ENCODE results near the gene CTNNA1.

CTNNA1 gene

GRCh38 chr5:138932171-138932810 is 179.1 kb downstream of the CTNNA1 start:
- TF ChIP-seq CTCF (IDR thresholded peaks at IDR 0.05; ENCODE audit: low read depth, low read length): no peak
- H3K4me3 ChIP-seq (ENCODE audit: low read depth, low read length): no peak overlapping the region
- in situ Hi-C loops (cut with HindIII; ENCODE audit: low sequenced_read_pairs): no loop called here
- DNase-seq (ENCODE audit: low read depth, low spot score): no peak

GRCh38 chr5:138933522-138934290 is 180.5 kb downstream of the CTNNA1 start:
- in situ Hi-C loops (cut with HindIII; ENCODE audit: low sequenced_read_pairs): no loop called here
- TF ChIP-seq CTCF (IDR thresholded peaks at IDR 0.05; ENCODE audit: low read depth, low read length): no peak

GRCh38 chr5:138934971-138935370 is 181.7 kb downstream of the CTNNA1 start:
- no peak for DNase-seq (ENCODE audit: low read depth, low spot score)
- in situ Hi-C loops (cut with HindIII; ENCODE audit: low sequenced_read_pairs): no loop called here
- H3K4me3 ChIP-seq (ENCODE audit: low read depth, low read length): no peak overlapping the region
- TF ChIP-seq CTCF (IDR thresholded peaks at IDR 0.05; ENCODE audit: low read depth, low read length): no peak

More at GRCh38 chr5:138933522-138934290, 180.5 kb downstream of the CTNNA1 start:
- DNase-seq (ENCODE audit: low read depth, low spot score): no peak
- H3K4me3 ChIP-seq (ENCODE audit: low read depth, low read length): no peak overlapping the region

GRCh38 chr5:138935466-138935865 is 182.2 kb downstream of the CTNNA1 start:
- DNase-seq (ENCODE audit: low read depth, low spot score): no peak
- no peak for TF ChIP-seq CTCF (IDR thresholded peaks at IDR 0.05; ENCODE audit: low read depth, low read length)
- H3K4me3 ChIP-seq (ENCODE audit: low read depth, low read length): no peak overlapping the region
- in situ Hi-C loops (cut with HindIII; ENCODE audit: low sequenced_read_pairs): no loop called here

- in situ Hi-C loops (cut with HindIII; ENCODE audit: low sequenced_read_pairs): no loop called here
- DNase-seq (ENCODE audit: low read depth, low spot score): no peak
- no peak overlapping the region for H3K4me3 ChIP-seq (ENCODE audit: low read depth, low read length)
- no peak for TF ChIP-seq CTCF (IDR thresholded peaks at IDR 0.05; ENCODE audit: low read depth, low read length)
These were observed 183.2 kb downstream of the CTNNA1 start for GRCh38 chr5:138936225-138936967.

- no peak for TF ChIP-seq CTCF (IDR thresholded peaks at IDR 0.05; ENCODE audit: low read depth, low read length)
- in situ Hi-C loops (cut with HindIII; ENCODE audit: low sequenced_read_pairs): no loop called here
- DNase-seq (ENCODE audit: low read depth, low spot score): no peak
These were observed 183.7 kb downstream of the CTNNA1 start for GRCh38 chr5:138936968-138937345.

More at GRCh38 chr5:138936968-138937345, 183.7 kb downstream of the CTNNA1 start:
- no peak overlapping the region for H3K4me3 ChIP-seq (ENCODE audit: low read depth, low read length)
